HEK293T (cell line): Measurements from ENCODE around the gene PPP1R9B.

Experiments
- CTCF ChIA-PET: fragments of 350-600 bp; formaldehyde crosslinking; extraction: SDS; loops from one replicate; lab custom pipeline; 2021; ENCODE audit warnings: antibody characterized with exemption, inconsistent platforms; lab: Yijun Ruan, JAX
- POLR2A ChIA-PET: fragments of 350-600 bp; formaldehyde crosslinking; extraction: SDS; loops from one replicate; lab custom pipeline; 2020; ENCODE audit warnings: antibody characterized with exemption, inconsistent platforms; lab: Yijun Ruan, JAX
- DNase-seq: peaks from one replicate; pipeline ENCODE4 v3.0.0; 2012; ENCODE audit warnings: mixed read lengths; ENCODE audit errors: extremely low spot score
- ARNT ChIP-seq: fragments of 450-650 bp; IDR thresholded peaks from 2 replicates; pipeline ENCODE4 v1.6.1; 2017; ENCODE audit warnings: mild to moderate bottlenecking
- BHLHE40 ChIP-seq: fragments of 450-650 bp; IDR thresholded peaks from 2 replicates; pipeline ENCODE4 v1.6.1; 2016; ENCODE audit warnings: mild to moderate bottlenecking, moderate library complexity, borderline replicate concordance
- CTBP1 ChIP-seq: fragments of 450-650 bp; IDR thresholded peaks from 2 replicates; pipeline ENCODE4 v1.6.1; 2016; ENCODE audit warnings: borderline replicate concordance
- ELF4 ChIP-seq: fragments of 450-650 bp; IDR thresholded peaks from 2 replicates; pipeline ENCODE4 v1.6.1; 2017; ENCODE audit warnings: antibody characterized with exemption
- FOXA1 ChIP-seq: fragments of 450-650 bp; IDR thresholded peaks from 2 replicates; pipeline ENCODE4 v1.6.1; 2016; ENCODE audit warnings: mild to moderate bottlenecking
- FOXK2 ChIP-seq: fragments of 450-650 bp; IDR thresholded peaks from 2 replicates; pipeline ENCODE4 v1.6.1; 2016; ENCODE audit warnings: mild to moderate bottlenecking
- FOXM1 ChIP-seq: fragments of 450-650 bp; IDR thresholded peaks from 2 replicates; pipeline ENCODE4 v1.6.1; 2017; ENCODE audit warnings: mild to moderate bottlenecking, borderline replicate concordance
- HDGF ChIP-seq: fragments of 450-650 bp; IDR thresholded peaks from 2 replicates; pipeline ENCODE4 v1.6.1; 2017; ENCODE audit warnings: antibody characterized with exemption, borderline replicate concordance
- L3MBTL2 ChIP-seq: fragments of 450-650 bp; conservative IDR thresholded peaks from 2 replicates; pipeline ENCODE4 v1.6.1; 2016; ENCODE audit warnings: mild to moderate bottlenecking
- LEF1 ChIP-seq: fragments of 450-650 bp; IDR thresholded peaks from 2 replicates; pipeline ENCODE4 v1.6.1; 2017; ENCODE audit warnings: mild to moderate bottlenecking, borderline replicate concordance
- NFRKB ChIP-seq: fragments of 450-650 bp; IDR thresholded peaks from 2 replicates; pipeline ENCODE4 v1.6.1; 2016; ENCODE audit warnings: mild to moderate bottlenecking, moderate library complexity
- SP1 ChIP-seq: fragments of 450-650 bp; IDR thresholded peaks from 2 replicates; pipeline ENCODE4 v1.6.1; 2017
- SUZ12 ChIP-seq: fragments of 450-650 bp; IDR thresholded peaks from 2 replicates; pipeline ENCODE4 v1.6.1; 2016; ENCODE audit warnings: mild to moderate bottlenecking
- TARDBP ChIP-seq: fragments of 450-650 bp; IDR thresholded peaks from 2 replicates; pipeline ENCODE4 v1.6.1; 2016
- ZNF384 ChIP-seq: fragments of 450-650 bp; IDR thresholded peaks from 2 replicates; pipeline ENCODE4 v1.6.1; 2016
- TF ChIP-seq, protein P1 (sequence below): fragments of 450-650 bp; IDR thresholded peaks from 2 replicates; pipeline ENCODE4 v1.6.1; 2016

Gene PPP1R9B, protein sequence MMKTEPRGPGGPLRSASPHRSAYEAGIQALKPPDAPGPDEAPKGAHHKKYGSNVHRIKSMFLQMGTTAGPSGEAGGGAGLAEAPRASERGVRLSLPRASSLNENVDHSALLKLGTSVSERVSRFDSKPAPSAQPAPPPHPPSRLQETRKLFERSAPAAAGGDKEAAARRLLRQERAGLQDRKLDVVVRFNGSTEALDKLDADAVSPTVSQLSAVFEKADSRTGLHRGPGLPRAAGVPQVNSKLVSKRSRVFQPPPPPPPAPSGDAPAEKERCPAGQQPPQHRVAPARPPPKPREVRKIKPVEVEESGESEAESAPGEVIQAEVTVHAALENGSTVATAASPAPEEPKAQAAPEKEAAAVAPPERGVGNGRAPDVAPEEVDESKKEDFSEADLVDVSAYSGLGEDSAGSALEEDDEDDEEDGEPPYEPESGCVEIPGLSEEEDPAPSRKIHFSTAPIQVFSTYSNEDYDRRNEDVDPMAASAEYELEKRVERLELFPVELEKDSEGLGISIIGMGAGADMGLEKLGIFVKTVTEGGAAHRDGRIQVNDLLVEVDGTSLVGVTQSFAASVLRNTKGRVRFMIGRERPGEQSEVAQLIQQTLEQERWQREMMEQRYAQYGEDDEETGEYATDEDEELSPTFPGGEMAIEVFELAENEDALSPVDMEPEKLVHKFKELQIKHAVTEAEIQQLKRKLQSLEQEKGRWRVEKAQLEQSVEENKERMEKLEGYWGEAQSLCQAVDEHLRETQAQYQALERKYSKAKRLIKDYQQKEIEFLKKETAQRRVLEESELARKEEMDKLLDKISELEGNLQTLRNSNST

DNA sequence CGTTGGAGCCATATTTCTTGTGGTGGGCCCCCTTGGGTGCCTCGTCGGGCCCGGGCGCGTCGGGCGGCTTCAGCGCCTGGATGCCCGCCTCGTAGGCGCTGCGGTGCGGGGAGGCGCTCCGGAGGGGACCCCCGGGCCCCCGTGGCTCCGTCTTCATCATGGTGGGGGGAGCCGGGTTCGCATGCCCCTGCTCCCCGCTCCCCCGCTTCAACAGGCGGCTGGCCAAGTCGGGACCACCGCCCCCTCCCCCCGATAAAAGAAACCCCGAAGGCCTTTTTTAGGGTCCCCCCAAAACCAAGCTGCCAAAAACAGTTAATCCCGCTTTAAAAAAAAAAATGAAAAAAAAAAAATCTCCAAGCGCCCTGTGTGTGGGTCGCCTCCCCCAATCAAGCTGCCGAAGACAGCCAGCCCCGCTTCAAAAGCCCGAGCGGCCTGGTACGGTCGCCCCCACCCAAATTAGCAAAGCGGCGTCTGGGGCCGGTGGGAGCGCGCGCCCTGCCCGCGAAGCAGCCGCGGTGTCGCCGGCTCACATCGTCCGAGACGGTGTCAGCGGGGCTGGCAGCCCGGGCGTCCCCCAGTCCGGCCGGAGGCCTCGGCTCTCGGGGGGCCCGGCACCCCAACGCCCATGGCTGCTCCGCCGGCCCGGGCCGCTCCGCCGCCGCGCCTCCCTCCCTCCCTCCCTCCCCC is at the start of gene PPP1R9B:
PPP1R9B (minus strand) TSS at position 324 of the 687 bp plus-strand sequence; CDS start at position 160, 164 bp downstream.
- CTCF ChIA-PET = interaction anchor here (1.1 to 2.8 kb wide), 5 partner anchors 10 to 57 kb away, joined by 3 to 34 read pairs (median 5); no protein-coding TSS in a partner anchor

DNA sequence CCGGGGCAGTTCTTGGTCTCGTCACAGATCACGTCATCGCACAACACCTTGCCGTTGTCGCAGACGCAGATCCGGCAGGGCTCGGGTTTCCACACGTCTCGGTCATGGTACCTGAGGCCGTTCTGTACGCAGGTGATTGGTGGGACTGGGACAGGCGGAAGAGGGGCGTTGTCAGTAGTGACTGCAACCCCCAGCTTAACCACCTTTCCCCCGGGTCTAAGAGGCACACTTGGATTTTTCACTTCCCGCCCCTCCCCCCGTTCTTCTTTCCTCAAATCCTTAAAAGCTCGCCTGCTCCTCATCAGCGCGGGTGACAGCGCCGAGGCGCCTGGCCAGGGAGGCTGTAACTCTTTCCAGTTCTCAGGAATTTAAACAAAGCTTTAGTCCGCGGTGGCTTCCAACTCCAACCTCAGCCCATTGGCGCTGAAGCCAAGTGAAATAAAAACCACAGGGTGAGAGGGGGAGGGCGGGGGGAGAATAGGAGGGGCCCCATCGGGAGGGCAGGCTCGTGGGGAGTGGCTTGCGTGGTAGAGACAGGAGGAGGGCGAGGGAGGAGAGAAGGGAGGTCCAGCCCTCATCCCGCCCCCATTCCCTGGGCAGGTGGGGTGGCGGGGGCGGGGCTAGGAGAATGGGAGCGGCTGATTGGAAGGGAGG is 49.5 kb upstream of the PPP1R9B start:
- DNase-seq = peak; percentile 94
- CTCF ChIA-PET = interaction anchor here (0.5 to 3.9 kb wide), 22 partner anchors 9 to 1316 kb away, joined by 3 to 35 read pairs (median 5); partner anchors contain the start of gene XYLT2
- no peak; the same call in 1 of the 2 replicates for TF ChIP-seq L3MBTL2
- TF ChIP-seq, protein P1, sequence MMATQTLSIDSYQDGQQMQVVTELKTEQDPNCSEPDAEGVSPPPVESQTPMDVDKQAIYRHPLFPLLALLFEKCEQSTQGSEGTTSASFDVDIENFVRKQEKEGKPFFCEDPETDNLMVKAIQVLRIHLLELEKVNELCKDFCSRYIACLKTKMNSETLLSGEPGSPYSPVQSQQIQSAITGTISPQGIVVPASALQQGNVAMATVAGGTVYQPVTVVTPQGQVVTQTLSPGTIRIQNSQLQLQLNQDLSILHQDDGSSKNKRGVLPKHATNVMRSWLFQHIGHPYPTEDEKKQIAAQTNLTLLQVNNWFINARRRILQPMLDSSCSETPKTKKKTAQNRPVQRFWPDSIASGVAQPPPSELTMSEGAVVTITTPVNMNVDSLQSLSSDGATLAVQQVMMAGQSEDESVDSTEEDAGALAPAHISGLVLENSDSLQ = no peak; the same call in 1 of the 2 replicates
- TF ChIP-seq FOXK2 = no peak
- TF ChIP-seq FOXA1 = no peak
- no peak for TF ChIP-seq TARDBP
- TF ChIP-seq BHLHE40 = no peak
- no peak; the same call in 1 of the 2 replicates for TF ChIP-seq SP1
- no peak for TF ChIP-seq ELF4
- TF ChIP-seq FOXM1 = no peak
- no peak for TF ChIP-seq LEF1
- no peak for TF ChIP-seq ARNT
- no peak for TF ChIP-seq NFRKB
- TF ChIP-seq ZNF384 = no peak
- TF ChIP-seq HDGF = no peak
- POLR2A ChIA-PET = interaction anchor here (0.7 to 1.6 kb wide), 8 partner anchors 18 to 83 kb away, joined by 3 to 6 read pairs (median 4); no protein-coding TSS in a partner anchor

More for the DNA sequence above, at the start of gene PPP1R9B:
- POLR2A ChIA-PET = interaction anchor here (0.6 to 2.7 kb wide), 13 partner anchors 8 to 247 kb away, joined by 3 to 98 read pairs (median 4); partner anchors contain the start of genes LRRC59 and PDK2
- no peak for DNase-seq
- TF ChIP-seq NFRKB (no peak), LEF1 (no peak), L3MBTL2 (no peak), ARNT (no peak), ZNF384 (no peak), CTBP1 (no peak), FOXM1 (no peak), FOXK2 (no peak), HDGF (no peak), TARDBP (no peak), SUZ12 (no peak), ELF4 (no peak), FOXA1 (no peak)
- TF ChIP-seq, protein P1 = no peak

DNA sequence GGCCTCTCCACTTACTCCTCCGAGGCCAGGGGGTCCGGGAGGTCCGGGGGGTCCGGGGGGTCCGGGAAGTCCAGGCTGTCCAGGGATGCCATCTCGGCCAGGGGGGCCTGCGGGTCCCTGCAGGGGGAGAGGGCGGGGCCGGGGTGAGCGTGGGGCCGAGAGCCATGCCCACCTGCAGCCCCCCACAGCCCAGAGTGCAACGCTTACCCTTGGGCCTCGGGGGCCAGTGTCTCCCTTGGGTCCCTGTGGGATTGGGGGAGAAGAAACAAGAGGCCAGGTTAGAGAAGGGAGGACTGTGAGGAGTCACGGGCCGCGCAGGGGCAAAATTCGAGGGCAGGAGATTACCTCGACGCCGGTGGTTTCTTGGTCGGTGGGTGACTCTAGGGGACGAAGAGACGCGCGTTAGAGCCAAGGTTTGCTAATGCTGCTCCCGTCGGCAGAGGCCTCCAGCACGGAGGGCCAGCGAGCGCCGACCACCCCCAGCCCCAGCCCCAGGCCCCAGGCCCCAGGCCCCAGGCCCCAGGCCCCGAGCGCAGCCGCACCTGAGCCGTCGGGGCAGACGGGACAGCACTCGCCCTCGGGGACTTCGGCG is 48.8 kb upstream of the PPP1R9B start:
- no peak for DNase-seq
- ChIA-PET CTCF (interaction anchor here (0.7 to 3.9 kb wide), 10 partner anchors 12 to 1315 kb away, joined by 3 to 16 read pairs (median 8); no protein-coding TSS in a partner anchor), POLR2A (interaction anchor here (0.9 to 1.6 kb wide), 5 partner anchors 17 to 83 kb away, joined by 3 to 5 read pairs (median 4); no protein-coding TSS in a partner anchor)
- TF ChIP-seq FOXM1 (no peak), L3MBTL2 (no peak), ZNF384 (no peak), HDGF (no peak)
- TF ChIP-seq, protein P1 = no peak

DNA sequence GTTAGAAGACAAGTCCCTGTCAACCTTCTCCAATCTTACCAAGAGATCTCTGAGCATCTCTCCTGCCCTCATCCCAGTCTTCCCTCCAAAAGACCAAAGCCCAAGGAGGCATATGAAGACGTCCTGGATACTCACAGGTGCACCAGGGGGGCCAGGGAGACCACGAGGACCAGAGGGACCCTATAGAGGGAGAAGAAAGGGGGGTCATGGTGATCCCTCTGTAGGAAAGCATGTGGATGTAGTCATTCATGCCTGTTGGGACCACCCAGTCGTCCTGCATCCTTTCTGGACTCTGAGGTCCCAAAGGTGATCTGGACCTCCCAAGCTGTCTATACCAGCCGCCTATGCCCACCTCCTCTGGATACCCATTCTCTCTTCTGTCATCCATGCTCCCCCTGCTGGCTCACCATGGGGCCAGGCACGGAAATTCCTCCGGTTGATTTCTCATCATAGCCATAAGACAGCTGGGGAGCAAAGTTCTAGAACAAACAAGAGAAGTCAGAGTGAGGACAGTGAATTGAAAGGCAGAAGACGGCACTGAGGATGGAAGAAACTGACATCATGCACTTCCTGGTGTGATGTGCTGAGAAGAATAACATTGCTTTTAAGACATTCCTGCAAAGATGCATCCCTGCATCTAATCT is 47.7 kb upstream of the PPP1R9B start:
- CTCF ChIA-PET = interaction anchor here (0.7 to 4.2 kb wide), 8 partner anchors 10 to 94 kb away, joined by 3 to 32 read pairs (median 4); no protein-coding TSS in a partner anchor
- POLR2A ChIA-PET = interaction anchor here (0.7 to 1.2 kb wide), 2 partner anchors 20 to 29 kb away, joined by 3 to 4 read pairs; no protein-coding TSS in a partner anchor
- TF ChIP-seq ARNT = no peak
- no peak for TF ChIP-seq FOXM1
- TF ChIP-seq L3MBTL2 = no peak
- no peak for TF ChIP-seq FOXA1
- no peak for TF ChIP-seq BHLHE40
- TF ChIP-seq NFRKB = no peak
- TF ChIP-seq LEF1 = no peak
- no peak for TF ChIP-seq ELF4
- TF ChIP-seq ZNF384 = no peak
- no peak for TF ChIP-seq TARDBP
- no peak for TF ChIP-seq SP1
- TF ChIP-seq HDGF = no peak

More for the DNA sequence above, 47.7 kb upstream of the PPP1R9B start:
- peak; percentile 51 for DNase-seq
